ENCODE measurements around the gene PIK3C2B.

The PIK3C2B gene

GRCh38 chr1:204483791-204484190 is 10.8 kb downstream of the PIK3C2B start:
- no peaks in the 10 kb centered on the region for H3K27me3 ChIP-seq (ENCODE audit: low read depth)
- H3K4me3 ChIP-seq = no peak overlapping the region
- H3K36me3 ChIP-seq (replicated peaks) = no peaks in the 10 kb centered on the region
- H3K9me3 ChIP-seq = no peaks in the 10 kb centered on the region
- peaks cover 9% of the 10 kb centered on the region for H3K4me1 ChIP-seq
- in situ Hi-C loops (cut with MboI; ENCODE audit: low sequenced_read_pairs) = no loop called here
- no peak for DNase-seq (ENCODE audit: low spot score in 2 of 2)

- Histone ChIP-seq H3K9me3 (no peaks in the 10 kb centered on the region), H3K36me3 (replicated peaks) (no peaks in the 10 kb centered on the region), H3K27me3 (ENCODE audit: low read depth) (no peaks in the 10 kb centered on the region), H3K4me1 (peaks cover 4% of the 10 kb centered on the region; the same call in 1 of the 2 replicates), H3K4me3 (no peak overlapping the region)
- DNase-seq (ENCODE audit: low spot score in 2 of 2) = no peak
- in situ Hi-C loops (cut with MboI; ENCODE audit: low sequenced_read_pairs) = no loop called here
Measured at GRCh38 chr1:204480515-204480914, 14.1 kb downstream of the PIK3C2B start.

- Histone ChIP-seq H3K36me3 (replicated peaks) (no peaks in the 10 kb centered on the region), H3K9me3 (no peaks in the 10 kb centered on the region), H3K4me3 (no peak overlapping the region), H3K27me3 (ENCODE audit: low read depth) (no peaks in the 10 kb centered on the region), H3K4me1 (peaks cover 3% of the 10 kb centered on the region; the same call in 1 of the 2 replicates)
- in situ Hi-C loops (cut with MboI; ENCODE audit: low sequenced_read_pairs) = no loop called here
- no peak for DNase-seq (ENCODE audit: low spot score in 2 of 2)
Measured at GRCh38 chr1:204479387-204480136, 15.0 kb downstream of the PIK3C2B start.

- no peaks in the 10 kb centered on the region for H3K27me3 ChIP-seq (ENCODE audit: low read depth)
- no peaks in the 10 kb centered on the region for H3K9me3 ChIP-seq
- no peaks in the 10 kb centered on the region for H3K36me3 ChIP-seq (replicated peaks)
Measured at GRCh38 chr1:204478921-204479320, 15.7 kb downstream of the PIK3C2B start.

GRCh38 chr1:204478172-204478899 is 16.3 kb downstream of the PIK3C2B start:
- H3K4me1 ChIP-seq = peaks cover 3% of the 10 kb centered on the region; the same call in 1 of the 2 replicates
- no peaks in the 10 kb centered on the region for H3K9me3 ChIP-seq
- no peaks in the 10 kb centered on the region for H3K36me3 ChIP-seq (replicated peaks)
- no peak overlapping the region for H3K4me3 ChIP-seq
- in situ Hi-C loops (cut with MboI; ENCODE audit: low sequenced_read_pairs) = no loop called here
- no peaks in the 10 kb centered on the region for H3K27me3 ChIP-seq (ENCODE audit: low read depth)
- DNase-seq (ENCODE audit: low spot score in 2 of 2) = no peak

More at GRCh38 chr1:204478921-204479320, 15.7 kb downstream of the PIK3C2B start:
- DNase-seq (ENCODE audit: low spot score in 2 of 2) = no peak
- in situ Hi-C loops (cut with MboI; ENCODE audit: low sequenced_read_pairs) = no loop called here
- Histone ChIP-seq H3K4me3 (no peak overlapping the region), H3K4me1 (peaks cover 3% of the 10 kb centered on the region; the same call in 1 of the 2 replicates)

GRCh38 chr1:204477036-204477740 is 17.4 kb downstream of the PIK3C2B start:
- in situ Hi-C loops (cut with MboI; ENCODE audit: low sequenced_read_pairs) = no loop called here
- H3K36me3 ChIP-seq (replicated peaks) = no peaks in the 10 kb centered on the region
- no peak for DNase-seq (ENCODE audit: low spot score in 2 of 2)
- H3K9me3 ChIP-seq = no peaks in the 10 kb centered on the region
- H3K4me3 ChIP-seq = no peak overlapping the region
- no peaks in the 10 kb centered on the region for H3K27me3 ChIP-seq (ENCODE audit: low read depth)
- peaks cover 3% of the 10 kb centered on the region; the same call in 1 of the 2 replicates for H3K4me1 ChIP-seq

- no peaks in the 10 kb centered on the region for H3K9me3 ChIP-seq
- in situ Hi-C loops (cut with MboI; ENCODE audit: low sequenced_read_pairs) = no loop called here
- H3K4me3 ChIP-seq = no peak overlapping the region
- no peak for DNase-seq (ENCODE audit: low spot score in 2 of 2)
- no peaks in the 10 kb centered on the region for H3K36me3 ChIP-seq (replicated peaks)
- H3K27me3 ChIP-seq (ENCODE audit: low read depth) = no peaks in the 10 kb centered on the region
- peaks cover under 1% of the 10 kb centered on the region; the same call in 1 of the 2 replicates for H3K4me1 ChIP-seq
Measured at GRCh38 chr1:204476563-204476962, 18.0 kb downstream of the PIK3C2B start.

GRCh38 chr1:204475656-204476432 is 18.8 kb downstream of the PIK3C2B start:
- Histone ChIP-seq H3K9me3 (no peaks in the 10 kb centered on the region), H3K36me3 (replicated peaks) (no peaks in the 10 kb centered on the region), H3K27me3 (ENCODE audit: low read depth) (no peaks in the 10 kb centered on the region), H3K4me1 (no peaks in the 10 kb centered on the region), H3K4me3 (no peak overlapping the region)
- in situ Hi-C loops (cut with MboI; ENCODE audit: low sequenced_read_pairs) = no loop called here
- no peak for DNase-seq (ENCODE audit: low spot score in 2 of 2)

- DNase-seq (ENCODE audit: low spot score in 2 of 2) = no peak
- Histone ChIP-seq H3K9me3 (no peaks in the 10 kb centered on the region), H3K27me3 (ENCODE audit: low read depth) (no peaks in the 10 kb centered on the region), H3K4me3 (no peak overlapping the region), H3K36me3 (replicated peaks) (no peaks in the 10 kb centered on the region), H3K4me1 (no peaks in the 10 kb centered on the region)
- in situ Hi-C loops (cut with MboI; ENCODE audit: low sequenced_read_pairs) = no loop called here
Measured at GRCh38 chr1:204473400-204473965, 21.1 kb downstream of the PIK3C2B start.

GRCh38 chr1:204472660-204473059 is 21.9 kb downstream of the PIK3C2B start:
- no peak overlapping the region for H3K4me3 ChIP-seq
- DNase-seq (ENCODE audit: low spot score in 2 of 2) = no peak
- H3K27me3 ChIP-seq (ENCODE audit: low read depth) = no peaks in the 10 kb centered on the region
- in situ Hi-C loops (cut with MboI; ENCODE audit: low sequenced_read_pairs) = no loop called here
- H3K9me3 ChIP-seq = no peaks in the 10 kb centered on the region
- H3K36me3 ChIP-seq (replicated peaks) = no peaks in the 10 kb centered on the region
- no peaks in the 10 kb centered on the region for H3K4me1 ChIP-seq

GRCh38 chr1:204471687-204472086 is 22.9 kb downstream of the PIK3C2B start:
- H3K27me3 ChIP-seq (ENCODE audit: low read depth) = no peaks in the 10 kb centered on the region
- in situ Hi-C loops (cut with MboI; ENCODE audit: low sequenced_read_pairs) = no loop called here
- no peak overlapping the region for H3K4me3 ChIP-seq
- no peaks in the 10 kb centered on the region for H3K4me1 ChIP-seq
- no peak for DNase-seq (ENCODE audit: low spot score in 2 of 2)
- H3K9me3 ChIP-seq = no peaks in the 10 kb centered on the region
- no peaks in the 10 kb centered on the region for H3K36me3 ChIP-seq (replicated peaks)

GRCh38 chr1:204469304-204469703 is 25.3 kb downstream of the PIK3C2B start:
- Histone ChIP-seq H3K36me3 (replicated peaks) (no peaks in the 10 kb centered on the region; the same call in 1 of the 2 replicates), H3K27me3 (ENCODE audit: low read depth) (no peaks in the 10 kb centered on the region), H3K9me3 (no peaks in the 10 kb centered on the region), H3K4me3 (no peak overlapping the region), H3K4me1 (no peaks in the 10 kb centered on the region)
- DNase-seq (ENCODE audit: low spot score in 2 of 2) = no peak
- in situ Hi-C loops (cut with MboI; ENCODE audit: low sequenced_read_pairs) = no loop called here

GRCh38 chr1:204468766-204469302 is 25.8 kb downstream of the PIK3C2B start:
- in situ Hi-C loops (cut with MboI; ENCODE audit: low sequenced_read_pairs) = no loop called here
- no peaks in the 10 kb centered on the region; the same call in 1 of the 2 replicates for H3K36me3 ChIP-seq (replicated peaks)
- no peaks in the 10 kb centered on the region for H3K27me3 ChIP-seq (ENCODE audit: low read depth)
- DNase-seq (ENCODE audit: low spot score in 2 of 2) = no peak
- no peaks in the 10 kb centered on the region for H3K4me1 ChIP-seq
- H3K4me3 ChIP-seq = no peak overlapping the region
- no peaks in the 10 kb centered on the region for H3K9me3 ChIP-seq
